ENCODE data around the gene MARCHF11.

Gene MARCHF11

DNA sequence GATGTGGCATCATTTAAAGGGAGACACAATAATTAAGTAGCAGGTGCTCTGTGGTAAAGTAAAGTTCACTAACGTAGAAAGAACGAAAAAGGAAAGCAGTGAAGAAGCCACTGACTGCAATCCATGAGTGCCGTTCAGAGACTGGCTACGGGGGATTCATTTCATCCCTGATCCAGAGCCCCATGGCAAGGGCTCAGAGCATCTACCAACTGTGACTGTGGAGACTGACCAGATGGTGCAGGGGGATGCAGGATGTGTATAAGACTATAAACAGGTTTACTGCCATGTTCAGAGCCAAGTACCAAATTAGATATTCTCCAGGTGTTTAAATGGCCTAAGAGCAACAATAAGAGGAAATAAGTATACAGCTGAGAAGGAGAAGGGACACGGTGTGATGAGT is 47.7 kb downstream of the MARCHF11 start:
- no peak for DNase-seq (ENCODE audit: low read depth)

DNA sequence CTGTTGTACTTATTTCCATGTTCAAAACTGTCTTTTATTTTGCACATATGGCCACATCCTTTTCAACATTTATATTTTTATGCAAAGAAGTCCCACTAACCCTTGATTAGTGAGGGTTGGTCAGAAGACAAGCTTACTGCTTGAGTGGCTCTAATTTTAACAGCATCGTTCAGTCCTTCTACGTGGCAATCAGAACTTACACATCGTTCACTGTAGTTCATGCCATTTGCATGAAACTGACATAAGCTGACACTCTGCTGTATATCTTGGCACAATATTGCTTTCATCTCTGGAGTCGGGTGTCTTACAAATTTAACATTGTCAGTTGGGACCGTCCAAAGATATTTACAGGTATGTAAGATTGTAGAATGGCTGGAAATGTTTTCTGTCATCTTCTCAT is 50.6 kb downstream of the MARCHF11 start:
- DNase-seq (ENCODE audit: low read depth) = no peak

DNA sequence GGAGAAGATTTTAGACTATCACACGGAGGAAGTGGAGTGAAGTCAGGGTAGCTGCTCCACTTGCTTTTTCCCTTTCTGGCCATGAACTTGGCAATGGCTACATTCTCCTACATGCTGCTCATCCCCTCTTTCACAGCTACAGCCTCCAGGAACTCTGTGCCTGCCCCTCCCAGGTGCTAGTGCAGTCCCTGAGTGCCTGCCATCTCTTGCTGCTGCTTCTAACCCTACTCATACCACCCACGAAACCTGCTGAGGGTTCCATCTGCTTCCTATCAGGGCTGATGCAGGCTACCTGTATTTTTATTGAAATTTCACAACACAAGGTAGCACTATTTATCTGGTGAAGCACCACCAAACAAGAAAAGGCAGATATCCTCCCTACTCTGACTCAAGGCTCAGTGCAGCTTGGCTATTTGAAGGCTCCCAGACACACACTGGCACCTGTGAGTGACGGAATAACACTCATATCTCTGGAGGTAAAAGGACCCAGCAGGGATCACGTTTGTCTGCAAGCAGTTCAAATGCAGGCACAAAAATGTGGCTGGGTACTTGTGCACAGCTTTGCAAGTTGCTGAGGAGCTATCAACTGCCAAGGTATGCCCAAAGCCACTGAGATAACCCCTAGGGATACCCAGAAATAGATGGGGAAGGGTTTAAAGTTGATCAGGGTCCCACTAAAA is 51.6 kb downstream of the MARCHF11 start:
- DNase-seq (ENCODE audit: low read depth) = no peak

DNA sequence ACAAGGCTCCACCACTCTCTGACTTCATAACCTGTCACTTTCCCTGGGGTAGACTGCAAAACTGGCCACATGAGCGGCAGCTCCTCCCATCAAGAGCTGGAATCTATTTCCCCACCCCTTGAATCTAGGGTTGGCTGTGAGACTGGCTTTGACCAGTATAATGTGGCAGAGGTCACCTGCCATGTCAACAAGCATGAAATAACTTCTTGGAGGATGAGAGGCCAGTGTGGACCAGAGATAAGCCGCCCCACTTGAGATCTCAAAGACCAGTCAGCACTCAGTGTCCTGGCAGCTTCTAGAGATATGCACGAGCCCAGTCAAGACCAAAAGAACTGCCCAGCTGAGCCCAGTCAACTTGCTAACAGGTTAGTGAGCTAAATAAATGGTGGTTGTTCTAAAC is 59.0 kb downstream of the MARCHF11 start:
- no peak for DNase-seq (ENCODE audit: low read depth)

DNA sequence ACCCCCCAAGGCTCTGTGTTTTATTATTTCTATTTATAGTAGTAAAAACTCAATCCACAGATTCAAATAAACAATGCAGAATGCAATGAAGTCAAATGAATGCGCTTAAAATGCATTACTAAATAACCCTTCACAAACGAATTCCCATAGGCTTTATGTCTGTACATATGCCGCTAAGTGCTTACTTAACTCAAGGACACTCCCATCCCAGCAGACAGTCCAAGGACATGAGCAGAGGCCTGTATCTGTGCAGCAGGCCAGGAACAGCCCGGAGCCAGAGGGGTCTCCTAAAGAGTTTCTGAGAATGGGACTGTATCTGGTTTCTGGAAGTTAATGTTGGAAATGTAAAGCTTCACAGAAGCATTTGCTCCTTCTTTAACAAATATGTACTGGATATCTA is 59.8 kb downstream of the MARCHF11 start:
- DNase-seq (ENCODE audit: low read depth) = no peak

DNA sequence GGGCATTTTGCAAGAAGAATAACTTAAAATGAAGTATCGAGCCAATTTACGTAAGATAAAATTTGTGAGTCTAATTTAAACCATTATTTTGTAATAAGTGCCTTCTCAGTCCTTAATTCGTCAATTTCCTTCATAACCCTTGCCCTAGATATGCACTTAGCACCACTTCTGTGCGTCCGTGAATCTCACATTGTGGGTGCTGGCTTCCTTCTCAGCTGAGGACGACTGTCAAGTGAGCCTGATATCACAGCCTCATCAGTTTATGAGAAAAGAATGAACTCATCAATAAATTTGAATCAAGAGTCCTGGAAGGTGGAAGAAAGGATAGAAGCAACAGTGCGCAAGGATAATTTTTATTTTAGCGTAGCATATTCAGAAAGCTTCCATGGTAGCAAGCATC is 64.5 kb downstream of the MARCHF11 start:
- DNase-seq (ENCODE audit: low read depth) = no peak

DNA sequence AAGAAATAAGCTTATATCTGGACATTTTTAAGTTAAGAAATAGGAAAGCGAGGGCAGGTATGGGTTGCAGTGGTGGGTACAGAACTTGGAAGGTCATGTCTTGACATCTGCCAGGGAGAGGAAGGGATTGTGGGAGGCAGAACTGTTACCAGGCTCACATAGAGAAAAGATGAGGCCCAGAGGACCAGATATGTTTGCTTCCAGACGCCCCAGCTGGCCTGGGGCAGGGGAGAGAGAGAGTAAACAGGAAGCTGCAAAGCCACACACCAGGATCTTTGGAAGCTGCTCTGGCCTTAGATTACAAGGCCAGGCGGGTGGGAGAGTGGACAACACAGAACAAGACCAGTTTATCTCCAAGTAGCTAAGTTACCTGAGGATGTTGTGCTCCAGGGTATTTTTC is 71.2 kb downstream of the MARCHF11 start:
- no peak for DNase-seq (ENCODE audit: low read depth)

DNA sequence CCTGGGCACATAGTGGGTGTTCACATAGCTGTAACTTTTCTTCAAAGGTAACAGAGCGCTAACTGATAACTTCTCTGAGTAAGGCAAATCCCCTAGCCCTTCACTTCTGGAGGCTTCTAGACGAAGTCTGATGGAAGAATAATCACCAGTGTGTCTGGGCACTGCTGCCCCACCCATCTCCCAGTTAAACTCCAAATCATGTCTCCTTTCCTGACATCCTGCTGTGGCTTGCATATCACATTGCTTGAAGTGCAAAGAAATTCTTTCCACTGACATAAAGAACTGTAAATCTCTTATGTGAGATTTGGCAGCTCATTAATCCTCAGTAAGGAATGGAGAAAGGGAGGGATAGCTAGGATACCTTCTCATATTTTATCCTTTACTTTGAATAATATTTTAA is 74.6 kb downstream of the MARCHF11 start:
- DNase-seq (ENCODE audit: low read depth) = no peak

DNA sequence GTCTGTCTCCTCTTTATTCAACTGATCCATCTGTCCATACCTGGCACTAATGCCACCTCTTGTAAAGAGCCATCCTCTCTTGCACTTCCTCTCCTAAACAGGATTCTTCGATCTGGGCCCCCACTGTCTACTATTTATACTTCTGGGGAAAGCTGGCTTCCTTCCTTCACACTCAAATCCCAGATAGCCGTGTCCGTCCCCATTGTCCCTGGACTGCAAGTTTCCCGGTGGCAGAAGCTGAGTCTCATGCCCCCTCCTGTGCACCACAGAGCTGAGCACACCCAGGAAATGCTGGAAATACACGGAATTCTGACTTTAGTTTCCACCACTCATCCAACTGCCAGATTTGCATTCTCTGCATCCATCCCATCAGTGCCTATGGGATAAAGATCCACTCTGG is 84.0 kb downstream of the MARCHF11 start:
- no peak for DNase-seq (ENCODE audit: low read depth)

DNA sequence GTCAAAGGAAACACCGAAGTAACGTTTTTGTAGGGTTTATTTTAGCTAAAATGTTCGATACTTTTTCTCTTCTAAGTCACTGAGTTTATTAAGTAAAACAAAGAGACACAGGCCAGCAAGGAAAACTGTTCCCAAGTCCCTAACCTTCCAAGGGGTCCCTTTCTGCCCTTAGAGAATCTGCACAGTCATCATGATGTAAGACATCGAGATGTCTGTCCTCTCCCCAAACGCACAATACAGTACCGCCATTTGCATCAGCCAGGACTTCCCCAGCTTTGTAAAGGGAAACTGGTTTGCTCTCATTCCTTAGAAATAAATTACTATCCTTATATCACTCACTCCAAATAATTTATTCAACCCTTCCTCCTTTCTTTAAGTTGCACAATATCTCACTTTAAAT is 89.3 kb downstream of the MARCHF11 start:
- DNase-seq (ENCODE audit: low read depth) = no peak

DNA sequence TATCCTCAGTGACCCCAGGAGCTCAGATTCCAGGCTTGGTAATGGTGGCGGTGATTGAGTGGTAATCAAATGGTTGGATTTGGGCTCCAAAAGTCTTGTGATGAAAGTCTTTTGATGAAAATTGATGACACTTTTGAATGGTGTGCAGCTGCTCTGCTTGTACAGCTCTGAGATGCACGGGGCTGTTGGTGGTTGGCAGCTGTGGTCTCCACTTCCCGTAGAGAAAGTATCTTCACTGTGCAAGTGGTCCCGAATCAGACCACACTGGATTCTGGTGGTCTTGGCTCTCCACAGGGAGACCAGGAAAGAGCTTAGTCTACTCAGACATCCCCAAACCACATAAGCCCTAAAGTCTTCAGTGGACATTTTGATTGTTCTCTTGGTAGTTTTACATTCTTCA is 96.6 kb downstream of the MARCHF11 start:
- no peak for DNase-seq (ENCODE audit: low read depth)

DNA sequence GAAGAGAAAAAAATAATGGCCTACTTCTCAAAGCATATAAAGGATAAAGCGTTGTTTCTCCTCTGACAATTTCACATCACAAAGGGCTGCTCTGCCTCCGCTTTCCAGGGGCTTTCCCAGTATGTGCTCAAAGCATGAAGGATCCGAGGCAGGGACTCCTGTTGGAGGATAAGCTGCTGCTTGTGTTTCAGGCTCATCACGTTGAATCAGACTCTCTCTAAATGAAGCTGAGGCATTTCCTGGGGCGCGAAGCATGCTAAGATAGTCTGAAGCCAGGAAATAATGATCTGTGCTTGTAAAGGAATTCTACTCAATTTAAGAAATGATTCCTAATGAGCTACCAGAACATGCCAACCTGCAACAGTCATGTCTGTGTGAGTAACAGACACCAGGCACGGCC is 97.5 kb downstream of the MARCHF11 start:
- DNase-seq (ENCODE audit: low read depth) = no peak

DNA sequence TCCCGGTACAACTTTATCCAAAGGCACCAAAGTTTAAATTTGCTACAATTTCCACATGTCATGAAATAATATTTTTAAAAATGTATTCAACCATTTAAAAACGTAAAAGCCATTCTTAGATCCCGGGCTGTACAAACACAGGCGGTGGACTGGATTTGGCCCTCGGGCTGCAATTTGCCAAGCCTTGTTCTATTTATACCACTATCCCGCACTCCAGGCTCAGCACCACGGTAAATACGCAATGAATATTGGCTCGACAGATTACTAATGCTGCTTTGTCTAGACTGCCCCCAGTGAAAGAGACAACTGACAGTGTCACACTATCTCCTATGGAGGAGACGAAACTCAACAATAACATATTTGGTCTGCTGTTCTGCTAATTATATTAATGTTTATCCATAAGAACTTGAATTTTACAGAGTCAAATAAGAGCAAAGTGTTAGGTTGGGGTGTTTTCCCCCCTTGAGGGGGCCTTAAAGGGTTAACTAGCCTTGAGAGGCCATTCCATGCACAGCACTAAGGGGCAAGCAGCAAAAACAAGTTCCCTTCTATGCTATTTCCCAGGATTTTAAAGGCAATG is 98.1 kb downstream of the MARCHF11 start:
- no peak for DNase-seq (ENCODE audit: low read depth)

DNA sequence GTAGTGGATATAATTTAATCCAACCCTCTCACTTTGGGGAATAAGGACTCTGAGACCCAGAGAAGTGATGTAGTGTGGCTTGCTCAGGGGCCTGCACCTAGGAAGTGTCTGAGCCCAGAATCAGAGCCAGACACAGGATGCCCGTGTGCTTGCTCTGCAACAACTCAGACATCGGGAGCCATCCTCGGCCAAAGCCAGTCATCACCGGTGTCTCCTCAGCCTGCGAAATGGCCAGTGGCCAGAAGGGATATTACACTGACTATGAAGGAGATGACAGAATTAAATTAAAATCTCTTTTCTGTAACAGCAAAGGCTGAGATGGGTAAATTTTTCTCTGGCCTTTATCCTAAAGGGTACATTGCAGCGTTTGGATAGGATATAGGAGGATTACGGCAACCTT is 102.9 kb downstream of the MARCHF11 start:
- no peak for DNase-seq (ENCODE audit: low read depth)

DNA sequence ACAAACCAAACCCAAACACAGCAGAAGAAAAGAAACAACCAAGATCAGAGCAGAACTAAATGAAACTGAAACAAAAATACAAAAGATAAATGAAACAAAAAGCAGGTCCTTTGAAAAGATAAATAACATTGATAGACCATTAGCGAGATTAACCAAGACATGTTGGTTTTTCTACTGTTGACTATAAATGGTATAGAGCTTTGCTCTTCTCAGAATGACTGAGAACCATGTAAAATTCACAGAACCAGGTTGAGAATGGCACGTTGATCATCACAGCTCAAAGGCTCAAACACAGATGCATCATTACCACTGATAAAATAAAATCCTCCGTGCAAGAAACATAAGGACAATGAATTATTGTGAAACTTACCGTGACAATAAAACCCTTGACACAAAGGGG is 105.2 kb downstream of the MARCHF11 start:
- DNase-seq (ENCODE audit: low read depth) = no peak

DNA sequence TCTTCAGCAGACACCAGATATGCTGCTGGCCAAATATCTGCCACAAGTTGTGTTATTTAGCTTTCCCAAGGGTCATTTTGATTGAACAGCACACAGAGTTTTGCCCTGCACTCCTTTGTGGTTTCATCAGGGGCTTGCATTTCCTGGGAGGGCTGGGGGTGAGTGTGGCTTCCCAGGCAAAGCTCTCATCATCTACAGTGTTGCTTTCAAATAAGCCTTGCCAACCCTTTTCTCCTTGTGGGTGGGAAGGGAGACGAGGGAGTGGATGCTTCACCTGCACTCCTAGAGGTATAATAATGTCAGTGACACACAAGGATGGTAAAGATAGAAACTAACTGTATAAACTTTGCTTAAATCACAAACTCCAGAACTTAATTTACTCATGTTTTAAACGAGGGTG is 107.0 kb downstream of the MARCHF11 start:
- no peak for DNase-seq (ENCODE audit: low read depth)

DNA sequence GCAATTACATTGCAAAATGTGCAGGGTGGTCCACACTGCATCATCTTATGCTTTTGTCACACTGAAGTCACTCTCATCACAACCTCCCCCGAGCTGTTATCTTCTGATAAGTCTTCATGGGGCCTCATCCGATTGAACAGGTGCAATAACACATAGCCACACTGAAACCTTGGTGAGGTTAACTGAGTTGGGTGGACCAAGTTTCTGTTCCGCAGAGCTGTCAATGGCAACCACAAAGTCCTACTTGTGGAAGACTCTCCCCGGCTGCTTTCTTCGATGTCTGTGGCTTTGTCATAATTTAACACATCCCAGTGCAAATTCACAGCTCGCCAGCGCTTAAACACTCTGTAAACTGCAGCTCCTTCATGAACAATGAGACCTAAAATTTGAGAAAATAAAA is 112.2 kb downstream of the MARCHF11 start:
- DNase-seq (ENCODE audit: low read depth) = no peak

DNA sequence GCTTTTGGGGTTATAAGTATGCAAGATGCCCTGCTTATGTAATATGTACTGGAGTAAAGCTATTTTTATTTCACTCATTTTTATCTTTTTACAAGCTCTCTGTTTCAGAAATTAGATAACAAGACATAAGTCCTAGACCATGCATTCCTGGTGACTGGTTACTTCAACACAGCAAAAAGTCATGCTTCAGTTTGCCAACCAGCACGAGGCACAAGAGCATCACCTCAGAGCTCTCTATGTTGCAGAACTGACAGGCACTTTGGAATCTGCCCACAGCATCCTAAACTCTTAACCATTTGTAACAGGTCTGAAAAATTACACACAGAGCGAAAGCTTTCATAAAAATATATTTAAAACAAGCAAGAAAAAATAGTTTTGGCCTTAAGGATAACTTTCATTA is 112.8 kb downstream of the MARCHF11 start:
- no peak for DNase-seq (ENCODE audit: low read depth)

DNA sequence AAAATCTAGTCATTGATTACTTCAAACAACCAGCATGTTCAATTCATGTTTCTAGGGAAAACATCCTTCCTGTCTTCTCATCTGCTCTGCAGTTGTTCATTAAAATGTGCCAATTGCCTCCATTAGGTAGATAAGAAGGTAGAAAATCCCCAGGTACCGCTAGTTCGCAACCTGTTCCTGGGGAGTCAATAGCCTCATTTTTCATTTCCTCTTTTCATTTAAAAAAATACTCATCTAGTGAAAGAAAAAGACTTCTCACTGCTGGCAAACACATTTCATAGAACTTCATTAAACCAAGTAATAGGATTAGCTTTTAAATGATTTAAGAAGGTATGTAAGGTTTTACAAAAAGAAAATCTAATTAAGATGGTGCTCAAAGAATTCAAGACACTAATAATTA is 113.3 kb downstream of the MARCHF11 start:
- no peak for DNase-seq (ENCODE audit: low read depth)

DNA sequence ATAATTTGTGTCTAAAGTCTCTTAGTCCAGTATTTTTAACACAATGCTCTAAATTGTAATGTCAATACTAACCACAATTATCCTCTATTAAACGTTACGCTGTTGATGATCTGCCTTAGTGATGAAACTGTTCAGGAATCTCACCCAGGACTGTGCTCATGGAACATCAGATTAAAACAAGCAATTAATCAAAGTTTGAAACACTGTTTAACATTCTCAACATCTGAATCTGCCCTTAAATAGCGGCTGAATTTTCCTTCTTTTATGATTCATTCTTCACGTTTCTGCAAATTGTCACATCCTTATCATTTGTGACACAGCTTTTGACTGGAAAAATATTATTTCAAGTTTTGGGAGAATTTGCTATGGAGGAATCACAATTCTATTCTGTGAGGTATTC is 113.8 kb downstream of the MARCHF11 start:
- DNase-seq (ENCODE audit: low read depth) = no peak

DNA sequence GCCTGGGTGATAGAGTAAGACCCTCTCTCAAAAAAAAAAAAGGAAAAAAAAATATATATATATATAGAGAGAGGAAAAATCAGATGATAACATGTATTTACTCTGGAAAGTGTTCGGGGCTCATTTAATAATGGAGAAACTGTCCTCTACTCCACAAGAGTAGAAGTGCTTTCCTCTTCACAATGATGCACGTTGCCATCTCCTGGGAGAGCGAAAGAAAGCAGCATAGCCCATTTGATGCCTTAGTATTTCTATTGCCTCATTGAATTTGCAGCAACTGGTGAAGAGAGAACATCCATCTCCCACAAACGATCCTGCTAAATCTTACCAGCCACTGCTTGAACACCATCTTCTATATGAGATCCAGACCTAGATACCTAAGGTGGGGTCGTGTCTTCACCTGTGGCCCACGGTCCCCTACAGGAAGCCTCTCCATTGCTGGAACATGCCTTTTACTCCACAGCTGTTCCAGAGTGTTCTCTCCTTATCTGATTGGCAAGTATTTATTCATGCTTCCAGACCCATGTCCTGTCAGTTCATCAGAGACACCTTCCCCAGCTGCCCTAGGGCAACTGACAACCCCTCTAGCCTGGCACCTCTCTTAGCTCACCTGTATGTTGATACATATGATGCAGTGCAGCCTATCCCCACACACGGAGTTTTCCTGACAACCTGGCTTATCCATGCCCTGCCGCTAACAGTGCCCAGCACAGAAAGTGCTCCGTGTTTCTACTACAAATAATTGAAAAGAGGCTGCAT is 115.3 kb downstream of the MARCHF11 start:
- DNase-seq (ENCODE audit: low read depth) = no peak

DNA sequence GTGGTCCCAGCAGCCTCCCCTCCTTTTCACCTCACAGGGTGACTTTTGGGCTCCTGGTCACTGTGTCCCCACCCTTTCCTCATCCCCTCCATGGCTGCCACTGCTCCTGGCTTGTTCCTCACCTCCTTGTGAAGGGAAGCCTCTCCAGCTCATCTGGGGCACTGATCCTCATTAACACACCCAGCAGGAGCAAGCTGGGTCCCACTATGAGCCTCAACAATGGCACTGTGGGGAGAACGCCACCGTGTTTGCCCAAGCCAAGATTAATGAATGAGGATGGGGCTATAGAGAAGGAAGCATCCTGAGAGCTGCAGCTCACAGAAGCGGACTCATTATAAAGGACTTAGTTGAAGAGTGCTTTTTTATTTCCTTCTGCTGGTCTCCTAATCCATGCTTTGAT is 118.4 kb downstream of the MARCHF11 start:
- no peak for DNase-seq (ENCODE audit: low read depth)

DNA sequence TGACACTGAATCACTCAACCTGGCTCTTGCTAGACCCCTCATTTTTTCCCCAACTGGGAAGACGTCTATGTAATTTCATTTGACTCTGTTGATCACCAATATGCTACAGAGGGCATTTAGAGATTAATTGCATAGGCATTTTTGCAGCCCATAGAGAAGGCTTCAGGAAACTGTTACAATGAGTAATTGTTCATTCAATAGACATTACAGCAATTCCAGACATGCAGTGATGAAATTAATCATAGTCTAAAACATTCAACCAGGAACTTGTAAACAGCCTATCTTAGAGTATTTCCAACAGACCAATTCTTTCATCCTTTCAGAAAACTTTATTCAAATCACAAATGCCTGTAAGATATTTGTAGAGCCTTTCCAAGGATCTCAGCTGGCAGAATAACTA is 122.3 kb downstream of the MARCHF11 start:
- DNase-seq (ENCODE audit: low read depth) = no peak
